KOPT-K1 (cell line): Measurements from ENCODE around the gene KRTAP22-2.

ENCODE experiments used
- H3K27ac ChIP-seq: fragments of 200-600 bp; sonication (generic); 2 replicates; pipeline ENCODE4 v1.5.1; 2016; ENCODE audit warnings: antibody characterized with exemption, mild to moderate bottlenecking, low read depth, low read length; ENCODE audit not compliant: poor library complexity, severe bottlenecking
- H3K36me3 ChIP-seq: fragments of 200-600 bp; sonication (generic); 2 replicates; pipeline ENCODE4 v1.5.1; 2017; ENCODE audit warnings: antibody characterized with exemption, mild to moderate bottlenecking, low read length, moderate library complexity; ENCODE audit not compliant: insufficient read depth
- H3K9me3 ChIP-seq: fragments of 200-600 bp; sonication (generic); 2 replicates; pipeline ENCODE4 v1.5.1; 2017; ENCODE audit warnings: antibody characterized with exemption, low read length, mild to moderate bottlenecking; ENCODE audit not compliant: insufficient read depth, poor library complexity, severe bottlenecking

Gene KRTAP22-2

GRCh38 chr21:30590297-30590696 lies at the start of gene KRTAP22-2:
Gene KRTAP22-2, minus strand, starts transcription at chr21:30590397.
- H3K27ac ChIP-seq, result no peak within 1 kb of the TSS
- no peaks in the 10 kb centered on the region for H3K36me3 ChIP-seq
- H3K9me3 ChIP-seq, result no peaks in the 10 kb centered on the region

- Histone ChIP-seq H3K36me3 (no peaks in the 10 kb centered on the region), H3K9me3 (no peaks in the 10 kb centered on the region), H3K27ac (no peak overlapping the region)
These were observed 48.5 kb upstream of the KRTAP22-2 start for GRCh38 chr21:30638686-30639085.

GRCh38 chr21:30634906-30635305 lies 44.7 kb upstream of the KRTAP22-2 start, which contains the start of gene KRTAP20-2:
Gene KRTAP20-2, plus strand, starts transcription at chr21:30635206. Its CDS starts 58 bp downstream, at chr21:30635264.
- H3K9me3 ChIP-seq, result no peaks in the 10 kb centered on the region

GRCh38 chr21:30629200-30629599 lies 39.0 kb upstream of the KRTAP22-2 start:
- Histone ChIP-seq H3K36me3 (no peaks in the 10 kb centered on the region), H3K9me3 (peaks cover 18% of the 10 kb centered on the region), H3K27ac (no peak overlapping the region)

More at GRCh38 chr21:30634906-30635305, 44.7 kb upstream of the KRTAP22-2 start, which contains the start of gene KRTAP20-2:
- Histone ChIP-seq H3K27ac (no peak within 1 kb of the TSS), H3K36me3 (no peaks in the 10 kb centered on the region)

- H3K27ac ChIP-seq, result no peak overlapping the region
- H3K36me3 ChIP-seq, result no peaks in the 10 kb centered on the region
- H3K9me3 ChIP-seq, result peaks cover 19% of the 10 kb centered on the region
These were observed 37.9 kb upstream of the KRTAP22-2 start for GRCh38 chr21:30628109-30628508.

GRCh38 chr21:30625449-30626165 lies 35.4 kb upstream of the KRTAP22-2 start:
- H3K9me3 ChIP-seq, result peaks cover 19% of the 10 kb centered on the region
- H3K36me3 ChIP-seq, result no peaks in the 10 kb centered on the region

GRCh38 chr21:30623362-30623761 lies 33.2 kb upstream of the KRTAP22-2 start:
- H3K36me3 ChIP-seq, result no peaks in the 10 kb centered on the region
- H3K9me3 ChIP-seq, result peaks cover 19% of the 10 kb centered on the region
- no peak overlapping the region for H3K27ac ChIP-seq

More at GRCh38 chr21:30625449-30626165, 35.4 kb upstream of the KRTAP22-2 start:
- no peak overlapping the region for H3K27ac ChIP-seq

GRCh38 chr21:30620522-30620921 lies 30.3 kb upstream of the KRTAP22-2 start, which contains the start of gene KRTAP20-4:
Gene KRTAP20-4, plus strand, starts transcription at chr21:30620627.
- H3K27ac ChIP-seq, result no peak within 1 kb of the TSS
- H3K9me3 ChIP-seq, result peaks cover 15% of the 10 kb centered on the region
- H3K36me3 ChIP-seq, result no peaks in the 10 kb centered on the region

GRCh38 chr21:30620080-30620479 lies 29.9 kb upstream of the KRTAP22-2 start:
- H3K9me3 ChIP-seq, result peaks cover 11% of the 10 kb centered on the region
- H3K36me3 ChIP-seq, result no peaks in the 10 kb centered on the region
- no peak overlapping the region for H3K27ac ChIP-seq

- Histone ChIP-seq H3K36me3 (no peaks in the 10 kb centered on the region), H3K27ac (no peak within 1 kb of the TSS), H3K9me3 (no peaks in the 10 kb centered on the region)
These were observed 25.9 kb upstream of the KRTAP22-2 start, which contains the start of gene KRTAP20-1 for GRCh38 chr21:30616125-30616524. Gene KRTAP20-1, plus strand, starts transcription at chr21:30616425. Its CDS starts 30 bp downstream, at chr21:30616455.

GRCh38 chr21:30615199-30615598 lies 25.0 kb upstream of the KRTAP22-2 start:
- no peak overlapping the region for H3K27ac ChIP-seq
- no peaks in the 10 kb centered on the region for H3K36me3 ChIP-seq
- no peaks in the 10 kb centered on the region for H3K9me3 ChIP-seq

- Histone ChIP-seq H3K9me3 (no peaks in the 10 kb centered on the region), H3K36me3 (no peaks in the 10 kb centered on the region), H3K27ac (no peak within 1 kb of the TSS)
These were observed 23.6 kb upstream of the KRTAP22-2 start, which contains the start of gene KRTAP6-1 for GRCh38 chr21:30613836-30614235. Gene KRTAP6-1, minus strand, starts transcription at chr21:30613930. Its CDS starts 26 bp downstream, at chr21:30613904.

GRCh38 chr21:30612132-30612531 lies 21.9 kb upstream of the KRTAP22-2 start:
- no peaks in the 10 kb centered on the region for H3K9me3 ChIP-seq
- H3K27ac ChIP-seq, result no peak overlapping the region
- H3K36me3 ChIP-seq, result no peaks in the 10 kb centered on the region

- H3K9me3 ChIP-seq, result no peaks in the 10 kb centered on the region
- H3K36me3 ChIP-seq, result no peaks in the 10 kb centered on the region
- no peak overlapping the region for H3K27ac ChIP-seq
These were observed 15.8 kb upstream of the KRTAP22-2 start for GRCh38 chr21:30605968-30606367.

- Histone ChIP-seq H3K27ac (no peak within 1 kb of the TSS), H3K9me3 (no peaks in the 10 kb centered on the region), H3K36me3 (no peaks in the 10 kb centered on the region)
These were observed 10.6 kb upstream of the KRTAP22-2 start, which contains the start of gene KRTAP22-1 for GRCh38 chr21:30600787-30601186. Gene KRTAP22-1, plus strand, starts transcription at chr21:30601087.

GRCh38 chr21:30598802-30599201 lies 8.6 kb upstream of the KRTAP22-2 start, which contains the start of gene KRTAP6-2:
Gene KRTAP6-2, minus strand, starts transcription at chr21:30598902. Its CDS starts 28 bp downstream, at chr21:30598874.
- H3K9me3 ChIP-seq, result no peaks in the 10 kb centered on the region
- no peaks in the 10 kb centered on the region for H3K36me3 ChIP-seq
- H3K27ac ChIP-seq, result no peak within 1 kb of the TSS
